IPS-18a (cell line): ENCODE data around the gene CLEC18B.
A peak's percentile ranks its signal among the peaks of the same experiment; 100 is the strongest.
"Not testable (repeated sequence)": the region's sequence is repeated elsewhere in the genome, so short reads cannot be mapped to it uniquely, and the experiment has no call there.

Experiments
- H3K27ac ChIP-seq: one replicate; pipeline ENCODE4 v1.5.1; 2013; ENCODE audit warnings: low read length
- H3K27me3 ChIP-seq: one replicate; pipeline ENCODE4 v1.6.1; 2013; ENCODE audit warnings: mild to moderate bottlenecking, low read length; ENCODE audit not compliant: control insufficient read depth, insufficient read depth
- H3K36me3 ChIP-seq: one replicate; pipeline ENCODE4 v1.6.1; 2013; ENCODE audit warnings: low read depth, low read length; ENCODE audit not compliant: control insufficient read depth
- H3K4me1 ChIP-seq: one replicate; pipeline ENCODE4 v1.6.1; 2013; ENCODE audit warnings: low read depth, low read length; ENCODE audit not compliant: control insufficient read depth
- H3K4me3 ChIP-seq: one replicate; pipeline ENCODE4 v1.5.1; 2013; ENCODE audit warnings: low read length
- H3K9ac ChIP-seq: one replicate; pipeline ENCODE4 v1.6.1; 2013; ENCODE audit warnings: mild to moderate bottlenecking, low read length, moderate library complexity
- H3K9me3 ChIP-seq: one replicate; pipeline ENCODE4 v1.6.1; 2013; ENCODE audit warnings: low read depth, low read length; ENCODE audit not compliant: control insufficient read depth

CLEC18B gene

GRCh38 chr16:74396521-74397017, 24.7 kb downstream of the CLEC18B start:
- H3K9me3 ChIP-seq, H3K27ac ChIP-seq, H3K27me3 ChIP-seq, H3K4me3 ChIP-seq, H3K9ac ChIP-seq, H3K36me3 ChIP-seq, H3K4me1 ChIP-seq: not testable (repeated sequence)

- not testable (repeated sequence) for H3K36me3 ChIP-seq, H3K4me1 ChIP-seq, H3K9ac ChIP-seq, H3K27ac ChIP-seq, H3K27me3 ChIP-seq, H3K9me3 ChIP-seq, H3K4me3 ChIP-seq
Measured at GRCh38 chr16:74394604-74395003, 26.7 kb downstream of the CLEC18B start.

GRCh38 chr16:74394131-74394530, 27.1 kb downstream of the CLEC18B start:
- not testable (repeated sequence) for H3K27me3 ChIP-seq, H3K9me3 ChIP-seq, H3K9ac ChIP-seq, H3K36me3 ChIP-seq, H3K27ac ChIP-seq, H3K4me3 ChIP-seq, H3K4me1 ChIP-seq

DNA sequence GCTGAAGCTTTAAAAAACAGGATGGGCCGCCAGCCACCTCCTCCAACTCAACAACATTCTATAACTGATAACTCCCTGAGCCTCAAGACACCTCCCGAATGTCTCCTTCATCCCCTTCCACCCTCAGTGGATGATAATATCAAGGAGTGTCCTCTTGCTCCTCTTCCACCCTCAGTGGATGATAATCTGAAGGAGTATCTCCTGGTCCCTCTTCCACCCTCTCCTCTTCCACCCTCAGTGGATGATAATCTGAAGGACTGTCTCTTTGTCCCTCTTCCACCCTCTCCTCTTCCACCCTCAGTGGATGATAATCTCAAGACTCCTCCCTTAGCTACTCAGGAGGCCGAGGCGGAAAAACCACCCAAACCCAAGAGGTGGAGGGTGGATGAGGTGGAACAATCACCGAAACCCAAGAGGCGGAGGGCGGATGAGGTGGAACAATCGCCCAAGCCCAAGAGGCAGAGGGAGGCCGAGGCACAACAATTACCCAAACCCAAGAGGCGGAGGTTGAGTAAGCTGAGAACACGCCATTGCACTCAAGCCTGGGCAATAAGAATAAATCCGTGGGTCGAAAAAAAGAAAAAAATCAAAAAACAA, 29.7 kb downstream of the CLEC18B start:
- not testable (repeated sequence) for H3K27me3 ChIP-seq, H3K4me3 ChIP-seq, H3K9me3 ChIP-seq, H3K4me1 ChIP-seq, H3K9ac ChIP-seq, H3K27ac ChIP-seq, H3K36me3 ChIP-seq

DNA sequence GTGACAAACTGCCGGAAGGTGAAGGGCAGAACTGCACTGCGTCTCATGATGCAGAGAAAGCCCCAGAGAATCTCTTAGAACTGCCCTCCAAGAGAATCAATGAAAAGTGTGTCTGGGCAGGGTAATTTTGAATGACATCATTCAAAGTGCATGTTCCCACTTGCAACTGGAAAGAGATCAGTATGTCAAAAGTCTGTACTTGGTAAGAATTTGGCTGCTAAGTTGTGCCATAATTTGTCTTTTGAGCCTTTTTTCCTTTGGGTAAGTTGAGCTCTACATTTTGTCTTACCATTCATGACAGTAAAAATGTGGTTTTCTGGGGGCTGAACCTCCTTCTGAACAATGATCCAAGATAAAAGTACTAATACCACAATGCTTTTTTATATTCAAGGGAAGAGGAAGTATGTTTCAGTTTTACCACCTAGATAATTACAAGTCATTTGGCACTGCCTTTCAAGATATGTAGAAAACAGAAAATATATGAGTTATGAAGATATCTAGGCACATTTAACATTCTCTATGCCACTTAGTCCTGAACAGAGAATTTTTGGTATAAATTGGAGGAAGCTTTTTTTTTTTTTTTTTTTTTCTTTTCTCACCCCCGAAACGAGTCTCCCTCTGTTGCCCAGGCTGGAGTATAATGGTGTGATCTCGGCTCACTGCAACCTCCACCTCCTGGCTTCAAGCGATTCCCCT, 38.8 kb downstream of the CLEC18B start:
- not testable (repeated sequence) for H3K4me1 ChIP-seq, H3K36me3 ChIP-seq, H3K27me3 ChIP-seq, H3K9ac ChIP-seq, H3K9me3 ChIP-seq, H3K4me3 ChIP-seq, H3K27ac ChIP-seq

- H3K4me1 ChIP-seq, H3K9me3 ChIP-seq, H3K27me3 ChIP-seq, H3K27ac ChIP-seq, H3K4me3 ChIP-seq, H3K9ac ChIP-seq, H3K36me3 ChIP-seq: not testable (repeated sequence)
Measured at GRCh38 chr16:74373847-74374184, 47.5 kb downstream of the CLEC18B start.

- H3K36me3 ChIP-seq: no peaks in the 10 kb centered on the region
- H3K9me3 ChIP-seq: no peaks in the 10 kb centered on the region
- H3K27ac ChIP-seq: no peak overlapping the region
- peaks cover 3% of the 10 kb centered on the region for H3K27me3 ChIP-seq
- H3K4me1 ChIP-seq: no peaks in the 10 kb centered on the region
- H3K9ac ChIP-seq: no peak overlapping the region
- no peak overlapping the region for H3K4me3 ChIP-seq
Measured at GRCh38 chr16:74372953-74373846, 48.1 kb downstream of the CLEC18B start.

DNA sequence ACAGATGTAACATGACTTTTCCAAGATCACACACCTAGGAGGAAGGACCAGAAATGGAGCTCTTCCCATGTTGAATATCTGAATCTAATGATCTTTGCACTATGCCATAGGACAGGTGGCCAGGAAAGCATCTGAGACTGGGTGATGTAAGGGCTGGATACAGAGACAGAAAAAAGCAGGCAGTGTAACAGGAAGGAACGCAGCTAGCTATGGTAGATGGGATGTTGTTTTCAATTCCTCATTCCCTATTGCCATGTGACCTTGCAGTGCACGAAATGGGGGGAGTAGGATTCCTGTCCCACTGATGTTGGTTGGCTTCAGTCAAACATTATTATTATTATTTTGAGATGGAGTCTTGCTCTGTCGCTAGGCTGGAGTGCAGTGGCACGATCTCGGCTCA, 48.9 kb downstream of the CLEC18B start:
- Histone ChIP-seq H3K9ac (no peak overlapping the region), H3K9me3 (no peaks in the 10 kb centered on the region), H3K27me3 (peaks cover 3% of the 10 kb centered on the region), H3K36me3 (no peaks in the 10 kb centered on the region), H3K4me3 (no peak overlapping the region), H3K27ac (no peak overlapping the region), H3K4me1 (no peaks in the 10 kb centered on the region)

DNA sequence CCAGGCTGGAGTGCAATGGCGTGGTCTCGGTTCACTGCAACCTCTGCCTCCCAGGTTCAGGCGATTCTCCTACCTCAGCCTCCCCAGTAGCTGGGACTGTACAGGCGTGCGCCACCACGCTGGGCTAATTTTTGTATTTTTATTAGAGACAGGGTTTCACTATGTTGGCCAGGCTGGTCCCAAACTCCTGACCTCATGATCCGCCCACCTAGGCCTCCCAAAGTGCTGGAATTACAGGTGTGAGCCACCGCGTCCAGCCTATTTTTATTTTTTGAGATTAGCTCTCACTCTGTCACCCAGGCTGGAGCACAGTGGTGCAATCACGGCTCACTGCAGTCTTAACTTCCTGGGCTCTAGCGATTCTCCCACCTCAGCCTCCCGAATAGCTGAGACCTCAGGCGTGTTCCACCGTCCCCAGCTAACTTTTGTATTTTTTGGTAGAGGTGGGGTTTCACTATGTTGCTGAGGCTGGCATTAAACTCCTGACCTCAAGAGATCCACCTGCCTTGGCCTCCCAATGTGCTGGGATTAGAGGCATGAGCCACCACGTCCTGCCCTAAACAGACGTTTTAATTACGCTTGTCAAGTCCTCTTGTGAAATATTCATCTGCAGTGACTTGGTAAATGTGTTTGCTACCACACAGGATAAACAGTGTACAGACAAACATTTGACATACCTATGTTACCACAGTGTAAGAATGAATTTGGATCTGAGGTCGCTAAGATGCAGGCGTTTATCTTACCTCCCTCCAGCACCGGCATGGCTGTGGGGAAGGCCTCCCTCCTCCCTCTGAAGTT, 50.7 kb downstream of the CLEC18B start:
- H3K9ac ChIP-seq, H3K27ac ChIP-seq, H3K27me3 ChIP-seq, H3K4me3 ChIP-seq, H3K36me3 ChIP-seq, H3K9me3 ChIP-seq, H3K4me1 ChIP-seq: not testable (repeated sequence)

- not testable (repeated sequence) for H3K4me1 ChIP-seq, H3K36me3 ChIP-seq, H3K27ac ChIP-seq, H3K9me3 ChIP-seq, H3K27me3 ChIP-seq
- Histone ChIP-seq H3K9ac (peak overlapping the region; percentile 89), H3K4me3 (peak overlapping the region; percentile 86)
Measured at GRCh38 chr16:74368002-74368911, 53.0 kb downstream of the CLEC18B start.
